SHP77 (cell line): ENCODE data around the gene CMTM2.

Experiments used
- DNase-seq, 2 experiments: peaks; one replicate each; lab custom pipeline; 2025; lab: John Stamatoyannopoulos, UW

CMTM2 gene

DNA sequence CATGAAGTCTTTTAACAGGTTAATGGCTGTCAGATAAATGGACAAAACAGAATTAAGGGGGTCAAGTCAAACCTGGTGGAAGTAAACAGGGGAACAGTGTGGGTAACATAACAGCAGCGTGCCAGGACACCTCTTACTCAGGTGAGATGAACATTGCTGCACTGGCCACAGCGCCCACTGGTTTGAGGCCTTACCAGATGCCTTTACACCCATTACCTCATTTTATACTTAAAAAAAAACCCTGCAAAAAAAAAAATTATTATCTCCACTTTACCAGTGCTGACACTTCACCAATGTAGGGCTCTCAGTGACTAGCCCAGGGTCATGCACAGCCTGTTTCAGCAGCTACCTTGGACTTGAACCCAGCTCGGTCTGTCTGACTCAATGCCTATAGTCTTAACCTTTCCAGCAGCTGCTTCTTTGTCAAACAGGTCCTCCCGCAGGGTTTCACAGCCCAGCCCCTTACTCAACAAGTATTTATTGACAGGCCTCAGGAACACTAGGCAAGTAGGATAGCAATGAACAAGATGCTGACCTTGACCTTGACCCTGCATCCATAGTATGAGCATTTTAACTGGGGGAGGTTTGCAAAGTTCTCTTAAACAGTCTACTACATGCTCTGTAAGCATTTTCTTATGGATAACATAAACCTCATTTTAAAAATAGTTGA, 55.4 kb downstream of the CMTM2 start:
- no peak for DNase-seq

DNA sequence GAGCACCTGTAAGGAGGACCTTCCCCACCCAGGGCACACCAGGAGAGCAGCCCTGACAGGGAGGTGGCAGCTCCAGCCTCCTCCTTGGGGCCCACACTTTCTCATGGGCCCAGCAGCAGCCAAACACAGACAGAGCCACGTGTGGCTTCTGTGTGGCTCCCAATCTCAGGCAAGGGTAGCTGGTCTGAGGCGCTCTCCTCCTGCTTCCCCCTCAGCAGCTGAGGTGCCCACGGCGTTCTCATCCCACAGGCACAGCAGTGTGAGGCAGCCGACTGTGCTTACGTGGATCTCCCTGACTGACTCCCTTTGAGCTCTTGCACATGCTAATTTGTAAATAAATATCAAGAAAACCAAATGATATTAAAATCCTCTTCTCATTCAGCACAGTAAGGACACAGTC, 56.1 kb downstream of the CMTM2 start:
- DNase-seq = no peak

DNA sequence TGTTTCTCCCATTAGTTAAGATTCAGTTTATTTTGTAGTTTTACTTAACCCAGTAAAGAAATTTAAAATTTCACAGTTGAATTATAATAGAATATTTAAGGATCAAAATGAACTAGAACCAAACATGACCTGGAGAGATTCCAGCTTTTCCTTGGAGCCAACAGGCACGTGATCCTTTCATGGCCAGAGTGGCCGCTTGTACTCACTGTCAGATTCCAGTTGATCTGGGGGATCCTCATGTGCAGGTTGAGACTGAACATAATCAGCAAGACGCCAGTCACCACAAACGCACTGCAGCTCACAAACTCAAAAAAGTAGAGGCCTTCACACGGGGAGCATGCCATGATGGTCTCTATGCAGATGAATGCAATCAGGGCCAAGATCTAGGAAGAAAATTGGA, 56.9 kb downstream of the CMTM2 start:
- no peak for DNase-seq

DNA sequence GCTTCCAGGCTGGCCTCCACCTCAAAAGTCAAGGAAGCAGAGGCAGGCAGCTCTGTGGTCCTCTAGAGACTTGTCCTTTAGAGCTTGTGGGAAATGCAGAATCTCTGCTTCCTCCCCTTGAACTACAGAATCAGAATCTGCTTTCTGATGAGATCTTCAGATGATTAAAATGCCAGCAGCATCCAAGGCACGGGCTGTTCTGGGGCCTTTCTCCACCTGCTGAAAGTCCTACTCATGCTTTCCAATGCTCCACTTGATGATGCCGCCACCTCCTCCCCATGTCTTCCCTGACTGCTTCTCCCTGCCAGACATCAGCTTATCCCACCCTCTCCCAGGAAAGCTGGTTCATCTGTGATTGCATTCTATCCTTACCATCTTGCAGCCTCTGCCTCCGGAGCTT, 58.5 kb downstream of the CMTM2 start:
- DNase-seq = no peak
